Fibroblast of villous mesenchyme (primary cell): ENCODE measurements around the gene DCST1. TPM values are rescaled to one million over a fixed set of nuclear protein-coding genes. Genes with fewer than 3 reads are reported as not detected.
A peak's percentile ranks its signal among the peaks of the same experiment; 100 is the strongest.

Experiments used
- DNase-seq: peaks from one replicate; pipeline ENCODE4 v3.0.0-alpha.2; 2010; ENCODE audit warnings: low read depth
- H3K4me3 ChIP-seq: 2 replicates; pipeline ENCODE4 v1.5.1; 2011; ENCODE audit warnings: low read depth, mild to moderate bottlenecking, low read length
- CTCF ChIP-seq: IDR thresholded peaks from 2 replicates; pipeline ENCODE4 v1.5.1; 2012; ENCODE audit warnings: low read depth, mild to moderate bottlenecking, low read length; ENCODE audit not compliant: insufficient read depth
- total RNA-seq: library from RNA; depleted of rRNA; stranded (reverse); fragments of >200 nt; gene quantifications from 2 replicates; pipeline ENCODE4 v1.2.3, GENCODE V29; 2012

The DCST1 gene
- total RNA-seq, 1 donor = not detected

DNA sequence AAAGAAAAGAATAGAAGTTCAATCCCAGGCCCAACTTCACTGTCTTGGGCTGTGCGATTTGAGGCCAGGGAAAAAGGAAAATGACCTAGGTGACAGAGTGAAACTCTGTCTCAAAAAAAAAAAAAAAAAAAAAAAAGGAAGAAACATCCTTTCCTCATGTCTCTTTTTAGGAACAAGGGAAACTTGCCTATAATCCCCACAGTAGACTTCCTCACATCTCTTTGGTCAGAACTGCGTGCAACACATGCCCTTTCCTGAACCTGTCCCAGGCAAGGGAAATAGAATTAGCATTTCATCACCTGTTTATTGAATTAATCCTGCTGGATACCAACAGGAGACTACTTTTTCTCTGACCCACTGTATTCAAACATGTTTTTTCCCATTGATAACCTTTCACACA, 2.3 kb downstream of the DCST1 start:
- no peak for TF ChIP-seq CTCF
- no peak for DNase-seq
- no peak overlapping the region for H3K4me3 ChIP-seq

GRCh38 chr1:155037043-155037442, 3.4 kb downstream of the DCST1 start:
- DNase-seq = no peak
- TF ChIP-seq CTCF = no peak
- H3K4me3 ChIP-seq = no peak overlapping the region

DNA sequence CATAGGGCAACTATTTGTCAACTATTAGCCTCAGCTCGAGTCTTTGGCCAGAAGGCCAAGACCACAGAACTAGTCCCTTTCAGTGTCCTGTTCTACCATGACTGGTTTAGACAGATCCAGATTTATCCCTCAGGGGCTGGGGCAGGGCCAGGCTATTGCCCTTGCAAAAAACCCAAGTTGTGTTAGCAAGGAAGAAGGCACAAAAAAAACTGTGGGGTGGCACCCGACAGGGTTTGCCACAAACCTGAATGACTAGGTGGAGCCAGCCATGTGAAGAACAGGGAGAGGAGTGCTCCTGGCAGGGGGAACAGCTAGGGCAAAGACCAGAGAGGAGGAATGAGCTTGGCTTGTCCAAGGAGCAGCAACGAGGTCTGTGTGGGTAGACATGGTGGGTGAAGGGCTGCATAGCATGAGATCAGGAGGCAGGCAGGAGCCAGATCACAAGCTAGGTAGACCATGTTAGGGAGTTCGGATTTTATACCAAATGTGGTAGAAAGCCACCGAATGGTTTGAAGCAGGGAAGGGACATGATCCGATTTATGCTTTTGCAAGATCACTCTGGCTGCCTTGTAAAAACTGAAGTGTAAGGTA, 4.3 kb downstream of the DCST1 start:
- TF ChIP-seq CTCF = no peak
- no peak for DNase-seq
- no peak overlapping the region for H3K4me3 ChIP-seq

DNA sequence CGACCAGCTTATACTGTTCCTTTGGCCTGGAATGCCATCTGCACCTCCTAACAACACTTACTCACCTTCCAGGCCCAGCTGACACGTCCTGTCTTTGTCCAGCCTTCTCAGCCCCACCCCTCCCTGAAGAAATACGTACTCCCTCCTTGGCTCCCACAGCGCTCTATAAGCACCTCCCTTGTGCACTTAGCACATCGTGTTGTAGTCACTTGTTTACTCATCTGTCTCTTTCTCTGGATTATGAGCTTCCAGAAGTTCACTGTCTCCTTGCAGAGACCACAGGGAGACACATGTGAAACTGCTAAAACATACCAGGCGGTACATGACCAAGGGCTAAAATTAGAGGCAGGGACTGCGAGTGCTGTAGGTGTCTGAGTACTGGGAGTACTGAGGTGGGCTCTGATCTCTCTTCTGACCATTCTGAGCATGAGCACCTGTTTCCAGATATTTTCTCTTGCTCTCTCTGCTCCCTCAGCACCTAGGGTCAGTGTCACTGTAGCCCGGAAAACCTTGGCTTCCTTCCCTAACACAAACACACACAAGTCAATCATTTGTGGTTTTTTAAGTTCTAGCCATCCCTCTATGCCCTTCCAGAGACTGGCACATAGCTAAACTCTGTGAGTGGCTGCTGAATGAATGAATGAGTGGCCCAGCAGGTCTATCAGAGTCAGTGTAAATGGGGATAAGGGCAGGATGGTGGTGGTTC, 5.1 kb downstream of the DCST1 start:
- no peak overlapping the region for H3K4me3 ChIP-seq
- no peak for TF ChIP-seq CTCF
- DNase-seq = peak; percentile 61

GRCh38 chr1:155039308-155039669, 5.7 kb downstream of the DCST1 start:
- no peak overlapping the region for H3K4me3 ChIP-seq
- no peak for DNase-seq
- TF ChIP-seq CTCF = no peak

GRCh38 chr1:155040358-155041093, 6.9 kb downstream of the DCST1 start:
- TF ChIP-seq CTCF = no peak
- H3K4me3 ChIP-seq = no peak overlapping the region
- no peak for DNase-seq

GRCh38 chr1:155042789-155043188, 9.2 kb downstream of the DCST1 start:
- TF ChIP-seq CTCF = no peak
- H3K4me3 ChIP-seq = no peak overlapping the region
- DNase-seq = no peak
